GM10248 (cell line): ENCODE measurements around the gene PTPRQ.

Experiments
- CTCF ChIA-PET: fragments of 300-600 bp; sonication (Branson Sonifier 250); formaldehyde crosslinking; extraction: SDS; loops from one replicate; lab custom pipeline; 2021; ENCODE audit warnings: antibody characterized with exemption; lab: Yijun Ruan, JAX
- POLR2A ChIA-PET: fragments of 350-650 bp; sonication (Branson Sonifier 250); formaldehyde crosslinking; extraction: SDS; loops from one replicate; lab custom pipeline; 2020; ENCODE audit warnings: antibody characterized with exemption; lab: Yijun Ruan, JAX
- DNase-seq: peaks from one replicate; pipeline ENCODE4 v3.0.0; 2012; ENCODE audit errors: extremely low spot score
- CTCF ChIP-seq: IDR thresholded peaks from 2 replicates; pipeline ENCODE4 v1.5.1; 2012; ENCODE audit warnings: mild to moderate bottlenecking, low read depth; ENCODE audit errors: extremely low read depth, missing control alignments, control extremely low read depth

Gene PTPRQ

GRCh38 chr12:80411787-80412186 lies 32.2 kb upstream of the PTPRQ start:
- DNase-seq: no peak
- ChIA-PET CTCF (interaction anchor here (1.2 to 1.6 kb wide), 3 partner anchors 10 to 717 kb away, joined by 3 to 7 read pairs (median 5); no protein-coding TSS in a partner anchor), POLR2A (no interaction called here)
- no peak for TF ChIP-seq CTCF

DNA sequence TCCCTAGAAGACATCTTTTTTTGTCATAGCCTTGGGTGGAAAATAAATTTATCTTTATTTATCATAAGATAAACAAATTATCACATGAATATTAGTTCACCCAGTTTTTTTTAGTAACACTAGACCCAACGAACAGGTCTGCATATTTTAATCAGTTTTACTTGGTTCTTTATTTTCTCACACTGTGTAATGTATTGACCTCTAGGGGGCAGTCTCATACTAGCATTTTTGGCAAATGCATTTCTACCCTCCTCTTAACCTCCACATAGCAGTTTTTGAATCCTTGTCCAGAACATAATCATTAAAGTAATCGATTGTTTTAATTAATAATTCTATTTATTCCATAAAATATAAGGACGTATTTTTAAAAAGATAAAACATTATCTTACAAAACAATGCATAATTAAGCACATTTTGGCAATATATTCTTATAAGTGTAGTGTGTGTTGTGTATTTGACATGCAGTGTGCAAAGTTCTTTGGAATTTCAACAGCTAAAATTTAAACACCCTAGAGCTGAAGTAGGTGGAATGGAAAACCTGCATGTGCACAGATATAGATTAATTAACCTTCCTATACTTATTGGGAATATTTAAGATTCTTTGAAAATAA lies 31.6 kb upstream of the PTPRQ start:
- peak; percentile 18 for DNase-seq
- ChIA-PET POLR2A (no interaction called here), CTCF (interaction anchor here (0.9 to 1.6 kb wide), 5 partner anchors 10 to 723 kb away, joined by 3 to 7 read pairs (median 4); no protein-coding TSS in a partner anchor)
- peak; percentile 70 for TF ChIP-seq CTCF

GRCh38 chr12:80413462-80413861 lies 30.6 kb upstream of the PTPRQ start:
- ChIA-PET CTCF (interaction anchor here (0.6 to 1.6 kb wide), 8 partner anchors 11 to 850 kb away, joined by 3 to 4 read pairs (median 3); no protein-coding TSS in a partner anchor), POLR2A (no interaction called here)
- TF ChIP-seq CTCF: no peak
- no peak for DNase-seq

GRCh38 chr12:80415466-80415865 lies 28.6 kb upstream of the PTPRQ start:
- DNase-seq: no peak
- POLR2A ChIA-PET: no interaction called here
- CTCF ChIA-PET: interaction anchor here (1.9 kb wide), 1 partner anchor 531 kb away, joined by 5 read pairs; no protein-coding TSS in a partner anchor
- TF ChIP-seq CTCF: no peak

DNA sequence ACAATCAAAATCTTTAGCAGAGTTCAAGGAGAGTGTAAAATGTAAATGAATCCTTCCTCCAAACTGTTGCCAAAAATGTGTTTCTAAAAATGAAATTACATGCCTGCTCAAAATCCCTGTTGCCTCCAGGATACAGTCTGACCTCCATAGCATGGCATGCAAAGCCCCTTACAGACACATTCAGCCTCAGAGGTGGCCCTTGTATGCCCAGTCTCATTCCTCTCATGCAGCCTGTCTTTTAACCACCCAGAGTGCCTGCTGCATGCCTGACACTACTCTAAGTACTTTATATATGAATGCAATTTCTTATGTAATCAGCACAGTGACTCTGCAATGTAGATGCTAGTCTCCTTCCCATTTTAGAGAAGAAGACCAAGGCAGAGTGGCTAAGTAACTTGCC lies 24.4 kb upstream of the PTPRQ start:
- CTCF ChIA-PET: no interaction called here
- no peak for TF ChIP-seq CTCF
- no peak for DNase-seq
- POLR2A ChIA-PET: no interaction called here

GRCh38 chr12:80420075-80420474 lies 24.0 kb upstream of the PTPRQ start:
- ChIA-PET POLR2A (no interaction called here), CTCF (no interaction called here)
- TF ChIP-seq CTCF: no peak

More at GRCh38 chr12:80420075-80420474, 24.0 kb upstream of the PTPRQ start:
- DNase-seq: no peak
